NOMO-1 treated with dmso at 0.1 percent for 144 hours (cell line): ENCODE results near the gene PIAS4.

Experiments
- DNase-seq: peaks from one replicate; lab custom pipeline; 2025; ENCODE audit not compliant: unreplicated experiment; lab: John Stamatoyannopoulos, UW

PIAS4 gene

GRCh38 chr19:3976495-3977241, 30.9 kb upstream of the PIAS4 start:
- no peak for DNase-seq

GRCh38 chr19:3977242-3978143, 30.0 kb upstream of the PIAS4 start:
- DNase-seq: no peak

- no peak for DNase-seq
These were observed 29.4 kb upstream of the PIAS4 start for GRCh38 chr19:3978145-3978544.

GRCh38 chr19:3979289-3979673, 28.3 kb upstream of the PIAS4 start:
- DNase-seq: no peak

DNA sequence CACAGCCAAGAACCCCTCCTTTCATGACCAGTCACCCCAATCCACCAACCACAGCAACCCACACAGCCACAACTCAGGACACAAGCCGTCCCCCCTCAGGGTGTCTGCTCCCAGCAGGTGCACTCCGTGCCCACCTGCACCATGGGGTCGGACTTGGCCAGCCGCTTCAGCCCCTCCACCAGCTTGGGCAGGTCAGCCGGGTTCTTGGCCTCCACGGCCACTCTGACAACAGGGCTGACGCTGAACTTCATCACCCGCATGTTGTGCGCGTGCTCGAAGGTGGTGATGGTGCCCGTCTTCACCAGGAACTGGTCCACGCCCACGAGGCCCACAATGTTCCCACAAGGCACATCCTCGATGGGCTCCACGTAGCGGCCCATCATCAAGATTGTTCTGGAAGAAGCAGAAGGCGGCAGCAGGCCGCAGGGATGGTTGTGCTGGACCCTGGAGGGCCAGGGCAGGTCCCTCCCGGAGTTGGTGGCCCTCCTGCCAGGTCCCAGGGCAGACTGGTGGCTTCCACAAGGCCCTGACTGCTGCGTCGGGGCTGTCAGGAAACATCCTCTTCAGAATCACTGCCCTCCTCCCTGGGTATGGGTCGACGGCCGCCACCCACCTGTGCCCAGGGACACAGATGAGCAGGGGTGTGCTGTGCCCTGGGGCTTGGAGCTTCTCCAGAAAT, 27.7 kb upstream of the PIAS4 start:
- no peak for DNase-seq

GRCh38 chr19:3980353-3981251, 26.9 kb upstream of the PIAS4 start:
- no peak for DNase-seq

DNA sequence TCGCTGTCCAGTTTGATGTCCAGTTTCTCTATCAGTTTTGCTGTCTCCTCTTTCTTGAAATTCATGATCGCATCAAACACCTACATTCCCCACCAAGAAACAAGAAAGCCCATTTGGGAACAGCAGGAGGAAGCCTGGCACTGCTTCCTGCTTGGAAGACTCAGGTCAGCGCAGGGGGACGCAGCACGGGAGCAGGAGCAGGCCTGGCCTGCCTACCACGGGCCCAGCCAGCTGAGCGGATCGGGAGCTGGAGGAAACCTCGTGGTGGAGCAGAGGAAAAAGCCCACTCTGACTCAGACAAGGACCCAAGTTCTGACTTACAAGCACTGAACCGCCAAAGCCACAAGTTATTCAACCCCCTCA, 26.2 kb upstream of the PIAS4 start:
- no peak for DNase-seq

- no peak for DNase-seq
These were observed 25.5 kb upstream of the PIAS4 start for GRCh38 chr19:3981736-3982681.

GRCh38 chr19:3982701-3983541, 24.6 kb upstream of the PIAS4 start:
- DNase-seq: no peak

- DNase-seq: no peak
These were observed 24.0 kb upstream of the PIAS4 start for GRCh38 chr19:3983542-3983914.

DNA sequence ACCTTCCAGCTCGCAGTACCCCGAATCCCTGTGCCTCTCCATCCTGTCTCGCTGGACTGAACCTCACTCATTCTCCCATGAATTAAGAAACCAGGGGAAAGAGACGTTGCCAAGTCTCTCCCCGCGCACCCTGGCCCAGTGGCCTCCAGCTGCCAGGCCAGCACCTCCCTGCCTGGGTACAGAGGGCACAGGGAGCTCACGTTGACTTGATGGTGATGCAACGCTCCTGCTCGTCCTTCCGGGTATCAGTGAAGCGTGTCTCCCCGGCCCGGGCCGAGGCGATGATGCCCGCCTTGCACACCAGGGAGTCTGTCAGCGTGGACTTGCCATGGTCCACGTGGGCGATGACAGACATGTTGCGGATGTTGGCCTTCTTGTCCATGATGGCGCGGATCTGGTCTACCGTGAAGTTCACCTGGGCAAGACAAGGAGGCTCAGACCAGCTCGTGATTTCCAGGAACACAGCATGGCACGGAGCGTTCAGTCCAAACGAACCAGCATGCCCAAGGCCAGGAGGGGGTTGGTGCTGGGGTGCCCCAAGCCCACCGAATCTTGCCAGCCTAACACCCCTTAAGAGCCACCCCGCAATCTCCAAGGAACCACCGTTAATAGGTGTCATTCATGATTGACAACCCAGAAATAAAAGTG, 23.5 kb upstream of the PIAS4 start:
- no peak for DNase-seq

GRCh38 chr19:3984584-3984907, 23.0 kb upstream of the PIAS4 start:
- no peak for DNase-seq

- DNase-seq: peak; percentile 75
These were observed 22.5 kb upstream of the PIAS4 start, which contains the start of gene EEF2 for GRCh38 chr19:3984908-3985642. TSS of gene EEF2 (minus strand) at chr19:3985463. CDS start at chr19:3985380, 83 bp downstream.

DNA sequence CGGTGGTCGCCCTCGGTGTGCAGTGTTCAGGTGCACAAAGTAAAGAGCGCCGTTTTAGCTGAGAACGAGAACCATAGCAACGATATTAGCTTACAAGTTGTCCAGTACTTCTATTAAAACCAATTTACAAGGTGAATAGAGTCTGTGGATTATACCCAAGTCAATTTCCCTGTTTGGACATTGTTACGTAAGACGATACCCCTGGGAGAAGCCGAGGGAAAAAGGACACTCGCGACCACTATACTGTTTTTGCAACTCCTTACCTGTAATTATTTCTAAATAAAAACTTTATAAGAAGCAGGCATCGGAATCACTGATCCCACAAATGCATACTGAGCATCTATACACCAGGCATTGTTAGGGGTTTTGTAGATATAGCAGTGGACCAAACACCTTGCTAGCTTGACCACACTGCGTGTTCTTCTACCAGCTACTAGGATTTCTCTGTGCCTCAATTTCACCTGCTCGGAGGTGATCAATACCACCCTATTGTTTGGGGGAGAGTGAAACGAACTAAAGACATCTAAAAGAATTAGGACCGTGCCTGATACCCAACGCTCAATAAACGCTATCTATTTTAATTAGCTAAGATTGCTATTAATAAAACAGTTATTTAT, 21.8 kb upstream of the PIAS4 start:
- DNase-seq: no peak

- peak; percentile 75 for DNase-seq
These were observed 21.1 kb upstream of the PIAS4 start for GRCh38 chr19:3986260-3987041.

GRCh38 chr19:3987619-3988371, 19.7 kb upstream of the PIAS4 start:
- DNase-seq: peak; percentile 76
